ENCODE results near the gene CEBPG.

The CEBPG gene

GRCh38 chr19:33422369-33423180, 49.1 kb downstream of the CEBPG start:
- DNase-seq (ENCODE audit: low read depth) = no peak

GRCh38 chr19:33424181-33424580, 50.7 kb downstream of the CEBPG start:
- no peak for DNase-seq (ENCODE audit: low read depth)

- DNase-seq (ENCODE audit: low read depth) = no peak
These were observed 53.3 kb downstream of the CEBPG start for GRCh38 chr19:33426621-33427361.

GRCh38 chr19:33427801-33428626, 54.5 kb downstream of the CEBPG start:
- DNase-seq (ENCODE audit: low read depth) = no peak

GRCh38 chr19:33428627-33429125, 55.2 kb downstream of the CEBPG start:
- no peak for DNase-seq (ENCODE audit: low read depth)

- DNase-seq (ENCODE audit: low read depth) = no peak
These were observed 56.6 kb downstream of the CEBPG start for GRCh38 chr19:33429891-33430673.

GRCh38 chr19:33430674-33431277, 57.3 kb downstream of the CEBPG start:
- peak; percentile 22 for DNase-seq (ENCODE audit: low read depth)

- no peak for DNase-seq (ENCODE audit: low read depth)
These were observed 58.5 kb downstream of the CEBPG start for GRCh38 chr19:33432015-33432414.

All from fibroblast of the conjunctiva (primary cell).